PFSK-1 (cell line): ENCODE data around the gene ECT2.

Experiments
- FOXP2 ChIP-seq: optimal IDR thresholded peaks from 2 replicates; pipeline ENCODE3; 2011; ENCODE audit warnings: borderline replicate concordance, control low read depth, inconsistent platforms; ENCODE audit not compliant: insufficient read depth; ENCODE audit errors: extremely low read length, extremely low read depth
- POLR2AphosphoS5 ChIP-seq: IDR thresholded peaks from 2 replicates; pipeline ENCODE4 v1.6.1; 2012; ENCODE audit warnings: low read depth, mild to moderate bottlenecking, control low read depth, low read length, moderate library complexity
- REST ChIP-seq, 2 experiments: IDR thresholded peaks; 2 replicates each; pipeline versions ENCODE4 v1.6.1 to v1.8.0; 2011 to 2012; ENCODE audit warnings: low read depth in 2 of 2, low read length in 2 of 2, control low read depth in 1 of 2, inconsistent platforms in 1 of 2, mild to moderate bottlenecking in 1 of 2, moderate library complexity in 1 of 2; ENCODE audit not compliant: insufficient read depth in 1 of 2
- SIN3A ChIP-seq: IDR thresholded peaks from 2 replicates; pipeline ENCODE4 v1.6.1; 2012; ENCODE audit warnings: mild to moderate bottlenecking, low read length, moderate library complexity, borderline replicate concordance; ENCODE audit not compliant: insufficient read depth
- TAF1 ChIP-seq: IDR thresholded peaks from 2 replicates; pipeline ENCODE4 v1.6.1; 2012; ENCODE audit warnings: low read length, control low read depth, borderline replicate concordance; ENCODE audit not compliant: insufficient read depth

- TF ChIP-seq TAF1 (no peak), POLR2AphosphoS5 (no peak), SIN3A (no peak), REST (IDR thresholded peaks at IDR 0.05; ENCODE audit: insufficient read depth in 1 of 2, low read depth in 2 of 2, low read length in 2 of 2) (no peak), FOXP2 (no peak)
Observed at GRCh38 chr3:172816968-172817367, 66.4 kb downstream of the ECT2 start.
